ENCODE data around the gene CXCL16. TPM values are rescaled to one million over a fixed set of nuclear protein-coding genes. Genes with fewer than 3 reads are reported as not detected.

Gene CXCL16
- total and polyA plus RNA-seq, 2 experiments from 2014 or later: 1.6 to 4.1 TPM

DNA sequence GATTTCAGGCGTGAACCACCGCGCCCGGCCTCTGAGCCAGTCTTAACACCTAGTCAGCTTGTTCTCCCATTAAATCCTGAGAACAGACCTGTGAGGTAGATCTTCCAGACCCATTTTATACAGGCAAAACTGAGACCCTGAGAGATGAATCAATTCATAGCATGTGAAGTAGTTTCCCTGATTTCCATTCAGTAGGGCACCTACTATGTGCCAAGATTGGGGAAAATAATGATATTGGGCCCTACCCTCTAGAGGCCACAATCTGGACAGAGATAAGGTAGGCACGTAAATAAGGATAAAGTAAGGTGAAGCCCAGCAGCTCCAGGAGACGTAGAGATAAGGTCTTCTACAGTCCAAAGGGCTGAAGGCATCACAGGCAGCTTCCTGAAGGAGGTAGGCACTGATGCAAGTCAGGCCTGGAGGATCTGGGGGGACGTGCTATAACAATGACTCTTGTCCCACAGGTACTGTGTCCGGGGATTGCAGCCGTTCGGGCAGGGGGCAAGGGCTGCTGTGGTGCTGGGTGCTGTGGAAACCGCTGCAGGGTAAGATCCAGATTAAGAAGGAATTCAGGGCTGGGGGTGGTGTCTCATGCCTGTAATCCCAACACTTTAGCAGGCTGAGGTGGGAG, 40.7 kb upstream of the CXCL16 start:
- WGBS, 2 experiments (ENCODE audit: low coverage in 1 of 2, low lambda C conversion rate in 2 of 2, missing lambda C conversion rate in 2 of 2): 48% methylated on average over 11 of the region's 11 CpGs
- TF ChIP-seq EZH2phosphoT487 (IDR thresholded peaks at IDR 0.05; ENCODE audit: insufficient read depth, low read depth) (no peak), EZH2 (IDR thresholded peaks at IDR 0.05; ENCODE audit: insufficient read depth, poor library complexity, severe bottlenecking) (no peak)
- no peak overlapping the region for H2AFZ ChIP-seq

GRCh38 chr17:4777969-4778760, 38.4 kb upstream of the CXCL16 start:
- TF ChIP-seq EZH2phosphoT487 (IDR thresholded peaks at IDR 0.05; ENCODE audit: insufficient read depth, low read depth) (no peak), EZH2 (IDR thresholded peaks at IDR 0.05; ENCODE audit: insufficient read depth, poor library complexity, severe bottlenecking) (no peak)
- Histone ChIP-seq H2AFZ (no peak overlapping the region), H3K27ac (no peak overlapping the region), H4K20me1 (ENCODE audit: insufficient read depth) (no peaks in the 10 kb centered on the region), H3K27me3 (replicated peaks; ENCODE audit: insufficient read depth) (peaks cover 15% of the 10 kb centered on the region), H3K4me1 (ENCODE audit: insufficient read depth) (no peaks in the 10 kb centered on the region), H3K9me2 (ENCODE audit: insufficient read depth) (no peaks in the 10 kb centered on the region), H3F3A (ENCODE audit: insufficient read depth) (no peaks in the 10 kb centered on the region), H3K4me3 (no peak overlapping the region), H3K36me3 (ENCODE audit: low read depth) (no peaks in the 10 kb centered on the region), H3K4me2 (ENCODE audit: unreplicated experiment) (no peak overlapping the region), H3K9me3 (ENCODE audit: low read depth) (no peaks in the 10 kb centered on the region), H3K9ac (no peak overlapping the region), H3K79me2 (ENCODE audit: insufficient read depth) (no peaks in the 10 kb centered on the region)
- in situ Hi-C loops (cut with MboI): no loop called here
- 54 to 60% methylated on average over 9 of the region's 9 CpGs for WGBS, 2 experiments (ENCODE audit: low coverage in 1 of 2, low lambda C conversion rate in 2 of 2, missing lambda C conversion rate in 2 of 2)
- peak; percentile 10 for DNase-seq

More for the DNA sequence above, 40.7 kb upstream of the CXCL16 start:
- Histone ChIP-seq H3K4me3 (no peak overlapping the region), H3K9me2 (ENCODE audit: insufficient read depth) (no peaks in the 10 kb centered on the region), H3K27ac (no peak overlapping the region), H3F3A (ENCODE audit: insufficient read depth) (no peaks in the 10 kb centered on the region), H3K4me2 (ENCODE audit: unreplicated experiment) (no peak overlapping the region), H4K20me1 (ENCODE audit: insufficient read depth) (no peaks in the 10 kb centered on the region), H3K79me2 (ENCODE audit: insufficient read depth) (no peaks in the 10 kb centered on the region), H3K9me3 (ENCODE audit: low read depth) (no peaks in the 10 kb centered on the region), H3K27me3 (replicated peaks; ENCODE audit: insufficient read depth) (peaks cover 23% of the 10 kb centered on the region), H3K4me1 (ENCODE audit: insufficient read depth) (0 out of 2 replicates have a peak, but pooled peaks cover 2% of the 10 kb centered on the region), H3K9ac (no peak overlapping the region), H3K36me3 (ENCODE audit: low read depth) (no peaks in the 10 kb centered on the region)
- in situ Hi-C loops (cut with MboI): no loop called here
- DNase-seq: no peak

- no peaks in the 10 kb centered on the region for H3K79me2 ChIP-seq (ENCODE audit: insufficient read depth)
- no peak for DNase-seq
- H3K27ac ChIP-seq: no peak overlapping the region
- TF ChIP-seq EZH2phosphoT487 (IDR thresholded peaks at IDR 0.05; ENCODE audit: insufficient read depth, low read depth) (no peak), EZH2 (IDR thresholded peaks at IDR 0.05; ENCODE audit: insufficient read depth, poor library complexity, severe bottlenecking) (no peak)
- H3K9me2 ChIP-seq (ENCODE audit: insufficient read depth): no peaks in the 10 kb centered on the region
- H3K9me3 ChIP-seq (ENCODE audit: low read depth): no peaks in the 10 kb centered on the region
- H2AFZ ChIP-seq: no peak overlapping the region
- H4K20me1 ChIP-seq (ENCODE audit: insufficient read depth): no peaks in the 10 kb centered on the region
- H3K4me3 ChIP-seq: no peak overlapping the region
- no peak overlapping the region for H3K4me2 ChIP-seq (ENCODE audit: unreplicated experiment)
- H3K36me3 ChIP-seq (ENCODE audit: low read depth): no peaks in the 10 kb centered on the region
- H3K27me3 ChIP-seq (replicated peaks; ENCODE audit: insufficient read depth): peaks cover 11% of the 10 kb centered on the region
- in situ Hi-C loops (cut with MboI): no loop called here
- H3K9ac ChIP-seq: no peak overlapping the region
- peaks cover 9% of the 10 kb centered on the region; the same call in 1 of the 2 replicates for H3K4me1 ChIP-seq (ENCODE audit: insufficient read depth)
- WGBS, 2 experiments (ENCODE audit: low coverage in 1 of 2, low lambda C conversion rate in 2 of 2, missing lambda C conversion rate in 2 of 2): 43 to 54% methylated on average over 10 of the region's 10 CpGs
- peaks cover 7% of the 10 kb centered on the region; the same call in 1 of the 2 replicates for H3F3A ChIP-seq (ENCODE audit: insufficient read depth)
These were observed 32.5 kb upstream of the CXCL16 start for GRCh38 chr17:4772235-4772613.

GRCh38 chr17:4771519-4772234, 31.9 kb upstream of the CXCL16 start, which contains the start of gene TM4SF5:
Gene TM4SF5 (plus strand): TSS chr17:4771886. CDS start chr17:4771923, 37 bp downstream.
- H3K27me3 ChIP-seq (replicated peaks; ENCODE audit: insufficient read depth): peaks cover 11% of the 10 kb centered on the region
- H3F3A ChIP-seq (ENCODE audit: insufficient read depth): peaks cover 7% of the 10 kb centered on the region; the same call in 1 of the 2 replicates
- H3K4me3 ChIP-seq: no peak within 1 kb of the TSS
- H3K4me2 ChIP-seq (ENCODE audit: unreplicated experiment): no peak within 1 kb of the TSS
- no peaks in the 10 kb centered on the region for H3K9me2 ChIP-seq (ENCODE audit: insufficient read depth)
- no peak within 1 kb of the TSS for H3K9ac ChIP-seq
- no peak within 1 kb of the TSS for H3K27ac ChIP-seq
- H3K79me2 ChIP-seq (ENCODE audit: insufficient read depth): no peaks in the 10 kb centered on the region
- peaks cover 9% of the 10 kb centered on the region; the same call in 1 of the 2 replicates for H3K4me1 ChIP-seq (ENCODE audit: insufficient read depth)
- in situ Hi-C loops (cut with MboI): no loop called here
- TF ChIP-seq EZH2 (IDR thresholded peaks at IDR 0.05; ENCODE audit: insufficient read depth, poor library complexity, severe bottlenecking) (no peak), EZH2phosphoT487 (IDR thresholded peaks at IDR 0.05; ENCODE audit: insufficient read depth, low read depth) (no peak)
- no peak within 1 kb of the TSS for H2AFZ ChIP-seq
- H3K9me3 ChIP-seq (ENCODE audit: low read depth): no peaks in the 10 kb centered on the region
- DNase-seq: no peak
- no peaks in the 10 kb centered on the region for H3K36me3 ChIP-seq (ENCODE audit: low read depth)
- no peaks in the 10 kb centered on the region for H4K20me1 ChIP-seq (ENCODE audit: insufficient read depth)
- 56 to 61% methylated on average over 10 to 13 of the region's 13 CpGs for WGBS, 2 experiments (ENCODE audit: low coverage in 1 of 2, low lambda C conversion rate in 2 of 2, missing lambda C conversion rate in 2 of 2)
